Measurements from ENCODE around the gene SLC5A11. TPM values are rescaled to one million over a fixed set of nuclear protein-coding genes. Genes with fewer than 3 reads are reported as not detected.

Gene SLC5A11
- total RNA-seq, 1 donor from 2014 or later, result 0.27 TPM

GRCh38 chr16:24953721-24954120 is 108.0 kb downstream of the SLC5A11 start:
- no peak for ATAC-seq
- H3K36me3 ChIP-seq, result peaks cover 100% of the 10 kb centered on the region
- no peaks in the 10 kb centered on the region for H3K9me3 ChIP-seq
- no peak for TF ChIP-seq CTCF (IDR thresholded peaks at IDR 0.05)
- no peaks in the 10 kb centered on the region for H3K27me3 ChIP-seq (ENCODE audit: low read depth)
- no peaks in the 10 kb centered on the region for H3K4me1 ChIP-seq
- H3K27ac ChIP-seq, result no peak overlapping the region
- intact Hi-C loops (cut with DNase I), result no loop called here
- H3K4me3 ChIP-seq, result no peak overlapping the region
- no peak for DNase-seq

GRCh38 chr16:24954137-24954536 is 108.4 kb downstream of the SLC5A11 start:
- intact Hi-C loops (cut with DNase I), result no loop called here
- no peak for DNase-seq
- Histone ChIP-seq H3K27ac (no peak overlapping the region), H3K4me3 (no peak overlapping the region), H3K4me1 (no peaks in the 10 kb centered on the region), H3K36me3 (peaks cover 100% of the 10 kb centered on the region), H3K27me3 (ENCODE audit: low read depth) (no peaks in the 10 kb centered on the region), H3K9me3 (no peaks in the 10 kb centered on the region)
- ATAC-seq, result no peak
- no peak for TF ChIP-seq CTCF (IDR thresholded peaks at IDR 0.05)

GRCh38 chr16:24955975-24956731 is 110.4 kb downstream of the SLC5A11 start:
- no peak for ATAC-seq
- no peaks in the 10 kb centered on the region for H3K4me1 ChIP-seq
- TF ChIP-seq CTCF (IDR thresholded peaks at IDR 0.05), result no peak
- no peak overlapping the region for H3K27ac ChIP-seq
- no peaks in the 10 kb centered on the region for H3K9me3 ChIP-seq
- H3K4me3 ChIP-seq, result no peak overlapping the region
- no peaks in the 10 kb centered on the region for H3K27me3 ChIP-seq (ENCODE audit: low read depth)
- H3K36me3 ChIP-seq, result peaks cover 97% of the 10 kb centered on the region
- no peak for DNase-seq
- intact Hi-C loops (cut with DNase I), result no loop called here

GRCh38 chr16:24957887-24958286 is 112.1 kb downstream of the SLC5A11 start:
- Histone ChIP-seq H3K27me3 (ENCODE audit: low read depth) (no peaks in the 10 kb centered on the region), H3K4me1 (no peaks in the 10 kb centered on the region), H3K36me3 (peaks cover 96% of the 10 kb centered on the region), H3K27ac (no peak overlapping the region), H3K4me3 (no peak overlapping the region), H3K9me3 (no peaks in the 10 kb centered on the region)
- DNase-seq, result no peak
- TF ChIP-seq CTCF (IDR thresholded peaks at IDR 0.05), result no peak
- no peak for ATAC-seq
- intact Hi-C loops (cut with DNase I), result no loop called here

Other genes starting within 250 kb of the SLC5A11 start
- 49.4 TPM for gene TNRC6A, start 116.3 kb upstream of the SLC5A11 start, total RNA-seq
- gene ARHGAP17, start 169.4 kb downstream of the SLC5A11 start, total RNA-seq, result 89.5 TPM

Data from lower lobe of right lung (tissue), 2 donors.